Epithelial cell of prostate (primary cell): ENCODE measurements around the gene ISCA2.
"Not testable (repeated sequence)": the region's sequence is repeated elsewhere in the genome, so short reads cannot be mapped to it uniquely, and the experiment has no call there.

ENCODE experiments used
- DNase-seq: peaks from one replicate; pipeline ENCODE4 v3.0.0-alpha.2; 2011; ENCODE audit warnings: low read depth, low spot score
- H3K27ac ChIP-seq: fragments of 450-650 bp; 2 replicates; pipeline ENCODE4 v1.5.1; 2017; ENCODE audit warnings: mild to moderate bottlenecking

ISCA2 gene, protein sequence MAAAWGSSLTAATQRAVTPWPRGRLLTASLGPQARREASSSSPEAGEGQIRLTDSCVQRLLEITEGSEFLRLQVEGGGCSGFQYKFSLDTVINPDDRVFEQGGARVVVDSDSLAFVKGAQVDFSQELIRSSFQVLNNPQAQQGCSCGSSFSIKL

DNA sequence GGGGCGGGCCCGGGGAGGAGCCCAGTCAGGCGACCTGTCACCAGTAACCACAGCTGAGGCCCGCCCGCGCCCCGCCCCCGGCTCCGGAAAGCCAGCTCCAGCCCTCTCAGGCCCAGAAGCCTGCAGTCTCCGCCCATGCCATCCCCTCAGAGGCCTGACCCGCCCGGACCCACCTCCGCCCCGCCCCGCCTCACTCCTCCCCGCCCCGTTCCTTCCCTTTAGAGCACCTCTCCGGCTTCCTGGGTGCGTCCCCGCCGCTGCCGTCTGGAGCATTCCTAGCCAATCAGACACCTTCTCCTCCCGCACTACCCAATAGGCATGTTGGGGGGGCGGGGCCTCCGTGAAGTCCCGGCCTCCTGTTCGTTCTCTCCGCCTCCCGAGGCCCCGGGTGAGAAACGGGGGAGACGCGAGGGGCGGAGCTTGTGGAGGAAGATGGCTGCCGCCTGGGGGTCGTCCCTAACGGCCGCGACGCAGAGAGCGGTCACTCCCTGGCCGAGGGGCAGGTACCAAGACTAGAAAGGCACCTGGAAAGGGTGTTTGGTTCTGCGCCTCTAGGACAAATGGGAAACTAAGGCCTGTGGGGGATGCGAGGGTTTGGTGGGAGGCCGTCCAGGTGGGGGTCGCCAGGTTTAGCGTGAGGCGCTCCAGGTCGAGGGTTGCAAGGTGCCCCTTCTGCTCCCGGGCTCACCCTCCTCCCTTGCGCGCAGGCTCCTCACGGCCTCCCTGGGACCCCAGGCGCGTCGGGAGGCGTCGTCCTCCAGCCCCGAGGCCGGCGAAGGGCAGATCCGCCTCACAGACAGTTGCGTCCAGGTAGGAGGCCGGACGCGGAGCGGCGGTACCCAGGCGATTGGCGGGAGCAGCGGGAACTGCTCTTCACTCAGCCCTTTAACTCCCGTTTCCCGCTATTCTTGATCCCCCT is at the start of gene ISCA2:
Gene ISCA2 (plus strand): TSS at position 423 of the 919 bp plus-strand sequence. CDS start 10 bp downstream, at position 433.
- peak within 1 kb of the TSS; percentile 69 for H3K27ac ChIP-seq
- peak; percentile 95 for DNase-seq

DNA sequence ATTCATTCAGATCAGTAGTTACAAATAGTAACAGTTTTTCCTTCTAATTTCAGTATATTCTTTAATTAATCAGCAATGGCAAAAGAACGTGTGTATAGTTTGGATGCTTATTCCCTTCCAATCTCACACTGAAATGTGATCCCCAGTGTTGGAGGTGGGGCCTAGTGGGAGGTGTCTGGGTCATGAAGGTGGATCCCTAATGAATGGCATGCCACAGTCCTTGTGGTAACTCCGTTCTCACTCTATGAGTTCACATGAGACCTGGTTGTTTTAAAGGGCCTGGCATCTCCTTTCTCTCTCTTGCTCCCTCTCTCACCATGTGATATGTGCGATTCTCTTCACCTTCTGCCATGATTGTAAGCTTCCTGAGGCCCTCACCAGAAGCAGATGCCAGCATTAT is 48.7 kb upstream of the ISCA2 start:
- DNase-seq: no peak
- no peak overlapping the region for H3K27ac ChIP-seq

DNA sequence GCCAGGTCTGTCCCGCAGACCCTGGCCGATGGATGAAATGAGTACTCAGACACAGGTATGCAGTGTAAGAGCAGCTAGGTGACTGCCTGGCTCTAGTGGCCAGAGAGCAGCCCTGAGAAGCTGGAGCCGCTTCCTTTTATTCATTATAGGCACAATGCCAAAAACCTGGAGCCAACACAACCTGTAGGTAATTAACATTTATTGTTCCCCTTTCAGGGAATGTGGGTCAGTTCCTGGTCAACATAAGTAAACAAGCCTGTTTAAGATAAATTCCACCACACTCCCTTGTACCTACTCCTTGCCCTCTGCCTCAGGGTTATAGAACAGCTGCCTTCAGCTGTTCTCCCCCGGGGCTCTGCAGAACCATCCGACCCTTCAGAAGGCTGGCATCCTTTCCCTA is 39.2 kb upstream of the ISCA2 start:
- DNase-seq, H3K27ac ChIP-seq: not testable (repeated sequence)

DNA sequence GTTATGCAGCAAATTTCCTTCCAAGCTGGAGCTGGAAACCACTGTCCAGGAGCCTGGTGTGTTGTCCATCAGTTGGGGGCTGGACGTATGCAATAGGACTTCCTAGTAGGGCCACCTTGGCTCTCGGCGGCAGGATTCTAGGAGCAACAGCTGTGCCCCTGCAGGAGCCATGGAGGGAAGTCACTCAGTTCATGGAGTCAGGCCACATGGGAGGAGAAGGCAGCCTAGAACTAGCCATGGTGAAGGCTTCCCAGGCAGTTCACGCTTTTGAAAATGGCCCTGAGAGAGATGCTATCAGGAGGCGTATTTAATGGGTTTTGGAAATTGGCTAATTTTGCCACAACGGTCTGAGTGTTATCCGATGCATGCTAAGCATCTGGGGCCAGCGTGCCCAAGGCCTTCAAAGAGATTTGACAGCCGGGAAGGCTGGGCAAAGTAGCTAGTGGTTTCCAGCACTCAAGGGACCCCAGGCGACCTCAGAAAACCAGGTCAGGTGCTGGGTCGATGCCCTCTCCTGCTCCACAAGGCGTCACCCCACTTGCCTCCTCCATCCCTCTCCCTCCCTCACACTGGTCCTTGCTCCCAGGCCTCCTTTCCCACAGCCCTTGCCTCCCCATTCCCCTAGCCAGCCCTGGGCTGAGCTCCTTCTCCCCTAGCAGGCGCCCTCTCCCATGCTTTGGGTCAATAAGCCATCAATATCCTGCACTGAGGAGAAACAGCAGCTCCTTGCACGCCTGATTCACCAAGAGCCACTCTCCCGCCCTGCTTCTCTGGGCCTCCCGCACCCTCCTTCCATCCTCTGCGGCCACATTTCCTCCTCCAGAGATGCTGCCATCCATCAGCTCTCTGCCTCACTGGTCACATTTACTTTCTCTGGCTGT is 36.6 kb upstream of the ISCA2 start:
- H3K27ac ChIP-seq: no peak overlapping the region
- DNase-seq: no peak

DNA sequence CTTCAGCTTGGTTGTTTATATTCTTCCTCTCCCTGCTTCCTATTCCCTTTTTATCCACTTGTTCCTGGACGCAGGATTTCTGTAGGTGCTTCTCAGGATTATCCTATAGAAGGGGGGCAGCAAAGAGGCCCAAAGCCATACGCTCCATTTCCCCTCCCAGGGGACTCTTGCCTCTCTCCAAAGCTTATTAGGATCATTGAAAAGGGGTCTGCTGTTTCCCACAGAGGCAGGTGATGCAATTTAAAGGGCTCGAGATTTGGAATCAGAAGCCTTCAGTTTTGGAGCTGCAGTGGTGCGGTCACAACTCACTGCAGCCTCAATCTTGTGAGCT is 36.0 kb upstream of the ISCA2 start:
- no peak for DNase-seq
- H3K27ac ChIP-seq: no peak overlapping the region

DNA sequence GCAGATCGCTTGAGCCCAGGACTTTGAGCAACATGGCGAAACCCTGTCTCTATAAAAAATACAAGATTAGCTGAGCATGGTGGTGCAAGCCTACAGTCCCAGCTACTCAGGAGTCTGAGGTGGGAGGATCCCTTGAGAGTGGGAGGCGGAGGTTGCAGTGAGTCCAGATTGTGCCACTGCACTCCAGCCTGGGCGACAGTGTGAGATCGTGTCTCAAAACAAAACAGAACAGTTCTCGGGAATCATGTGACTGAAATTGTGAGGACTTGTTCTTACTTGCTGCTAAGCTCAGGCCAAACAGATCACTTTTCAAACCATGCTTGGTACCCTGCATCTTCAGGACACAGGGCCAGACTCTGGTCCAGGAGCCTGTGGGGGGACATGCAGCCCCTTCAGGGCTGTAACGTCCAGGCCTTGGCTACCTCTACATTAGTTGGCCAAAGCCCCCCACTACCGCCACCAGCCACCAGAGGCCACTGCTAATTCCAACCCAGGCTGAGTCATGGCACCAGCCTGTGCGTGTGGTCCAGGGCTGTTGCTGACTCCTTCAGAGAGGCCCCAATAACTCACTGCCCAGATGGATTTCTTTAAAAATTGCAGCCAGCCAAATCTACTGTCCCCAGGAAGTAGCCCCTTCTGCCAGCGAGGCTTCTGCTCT is 34.1 kb upstream of the ISCA2 start:
- no peak for DNase-seq

DNA sequence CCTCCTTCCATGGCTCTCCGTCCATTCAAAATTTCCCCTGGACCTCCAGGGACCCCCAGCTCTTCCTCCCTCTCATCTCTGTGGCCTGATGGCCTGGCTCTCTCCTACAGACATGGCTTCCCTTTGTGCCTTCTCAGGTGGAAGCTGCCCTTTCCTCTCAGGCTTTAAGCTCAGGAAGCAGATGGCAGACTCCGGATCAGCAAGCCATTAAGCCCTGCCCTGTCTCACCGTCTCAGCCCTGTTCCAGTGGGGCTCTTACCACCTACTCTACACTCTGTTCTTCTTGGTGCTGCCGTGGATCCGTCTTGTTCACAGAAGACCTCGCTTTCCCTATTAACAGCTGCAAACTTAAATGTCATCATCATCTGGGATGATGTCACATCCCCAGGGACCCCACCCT is 33.6 kb upstream of the ISCA2 start:
- DNase-seq: no peak
- no peak overlapping the region for H3K27ac ChIP-seq

More for the DNA sequence above, 34.1 kb upstream of the ISCA2 start:
- H3K27ac ChIP-seq: no peak overlapping the region

DNA sequence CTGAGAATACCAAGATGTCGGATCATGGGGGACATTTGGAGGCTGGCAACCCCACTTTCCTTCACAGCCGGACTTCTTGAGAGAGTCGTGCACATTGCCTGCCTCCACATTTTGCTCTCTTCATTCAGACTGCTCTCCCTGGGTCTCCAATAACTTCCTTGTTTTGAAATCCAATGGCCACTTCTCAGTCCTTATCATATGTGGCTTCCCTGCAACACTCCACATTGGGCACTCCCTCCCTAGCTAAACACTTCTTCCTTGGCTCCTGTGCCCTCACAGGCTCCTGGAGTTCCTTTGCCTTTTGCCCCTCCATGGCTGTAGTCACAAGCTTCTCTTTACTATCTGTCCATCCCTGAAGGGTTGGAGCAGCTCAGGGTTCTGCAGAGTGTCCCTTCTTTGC is 30.6 kb upstream of the ISCA2 start:
- H3K27ac ChIP-seq: no peak overlapping the region
- no peak for DNase-seq

DNA sequence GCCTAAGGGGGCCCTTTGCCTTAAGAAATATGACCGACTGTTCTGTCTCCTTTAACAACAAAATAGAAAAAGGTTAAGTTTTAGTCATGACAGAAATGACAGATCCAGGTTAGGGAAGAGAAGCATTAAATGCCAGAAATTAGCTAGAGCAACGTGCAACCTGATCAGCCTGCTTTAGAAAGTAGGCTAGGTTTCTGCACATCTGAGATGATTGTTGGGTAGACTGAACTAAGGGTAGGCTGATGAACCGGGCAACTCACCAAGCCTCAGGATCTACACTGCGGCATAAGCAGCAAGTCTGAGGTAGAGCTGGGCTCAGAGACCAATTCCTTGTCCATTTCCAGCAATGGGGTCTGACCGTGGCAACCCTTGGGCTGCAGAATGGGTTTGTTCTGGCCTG is 29.9 kb upstream of the ISCA2 start:
- no peak for DNase-seq
- H3K27ac ChIP-seq: no peak overlapping the region

DNA sequence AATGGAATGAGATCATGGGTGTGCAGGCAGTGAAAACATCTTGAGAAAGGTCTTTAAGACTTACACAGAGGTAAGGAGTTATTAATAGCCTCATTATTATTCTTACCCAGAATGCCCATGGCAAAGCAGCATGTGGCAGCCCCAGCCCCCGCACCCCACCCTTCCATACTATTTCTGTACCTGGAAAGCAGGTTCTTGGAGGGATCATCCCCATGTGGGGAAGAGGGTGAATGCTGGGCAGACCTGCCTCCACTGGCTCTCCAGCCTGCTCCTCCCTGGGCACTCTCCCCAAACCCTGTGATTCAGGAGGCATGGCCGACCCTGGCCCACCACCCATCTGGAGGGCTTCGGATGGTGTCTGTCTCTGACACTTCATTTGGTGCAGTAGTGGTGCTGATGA is 28.8 kb upstream of the ISCA2 start:
- H3K27ac ChIP-seq: no peak overlapping the region
- no peak for DNase-seq

DNA sequence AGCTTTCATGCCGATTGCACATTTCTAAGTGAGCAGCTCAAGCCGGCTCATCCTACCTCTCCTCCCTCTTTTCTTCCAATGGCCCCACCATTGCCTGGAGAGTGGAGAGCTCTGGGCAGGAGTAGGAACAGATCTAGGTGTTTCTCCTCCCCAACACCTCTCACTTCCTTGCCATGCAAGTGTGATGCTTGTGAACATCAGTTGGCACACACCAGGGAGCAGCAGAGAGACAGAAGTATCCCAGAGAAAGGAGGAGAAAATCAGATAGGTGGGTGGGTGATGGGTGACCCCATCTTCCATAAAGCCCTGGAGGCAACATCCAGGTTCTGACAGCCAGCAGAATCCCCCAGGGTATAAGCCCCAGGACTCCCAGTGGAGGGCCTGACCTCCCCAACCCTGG is 28.2 kb upstream of the ISCA2 start:
- no peak for DNase-seq
- no peak overlapping the region for H3K27ac ChIP-seq

DNA sequence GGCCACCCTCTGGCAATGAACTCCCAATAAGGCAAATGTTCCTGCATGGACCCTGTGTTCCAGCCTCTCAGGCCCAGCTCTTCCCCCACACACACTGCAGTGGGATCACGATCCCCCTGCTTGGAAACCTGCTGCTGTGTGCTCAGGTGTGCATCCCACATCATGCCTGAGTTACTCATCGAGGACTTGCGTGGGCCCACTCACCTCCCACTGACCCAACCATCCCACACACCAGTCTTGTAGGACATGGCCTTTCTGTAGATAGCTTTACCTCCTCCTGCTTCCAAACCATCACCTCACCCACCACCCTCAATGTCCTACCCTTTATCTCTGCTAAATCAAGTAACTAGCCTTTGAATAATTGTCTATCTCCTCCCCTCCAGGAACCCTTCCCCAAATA is 25.1 kb upstream of the ISCA2 start:
- no peak overlapping the region for H3K27ac ChIP-seq
- DNase-seq: no peak

DNA sequence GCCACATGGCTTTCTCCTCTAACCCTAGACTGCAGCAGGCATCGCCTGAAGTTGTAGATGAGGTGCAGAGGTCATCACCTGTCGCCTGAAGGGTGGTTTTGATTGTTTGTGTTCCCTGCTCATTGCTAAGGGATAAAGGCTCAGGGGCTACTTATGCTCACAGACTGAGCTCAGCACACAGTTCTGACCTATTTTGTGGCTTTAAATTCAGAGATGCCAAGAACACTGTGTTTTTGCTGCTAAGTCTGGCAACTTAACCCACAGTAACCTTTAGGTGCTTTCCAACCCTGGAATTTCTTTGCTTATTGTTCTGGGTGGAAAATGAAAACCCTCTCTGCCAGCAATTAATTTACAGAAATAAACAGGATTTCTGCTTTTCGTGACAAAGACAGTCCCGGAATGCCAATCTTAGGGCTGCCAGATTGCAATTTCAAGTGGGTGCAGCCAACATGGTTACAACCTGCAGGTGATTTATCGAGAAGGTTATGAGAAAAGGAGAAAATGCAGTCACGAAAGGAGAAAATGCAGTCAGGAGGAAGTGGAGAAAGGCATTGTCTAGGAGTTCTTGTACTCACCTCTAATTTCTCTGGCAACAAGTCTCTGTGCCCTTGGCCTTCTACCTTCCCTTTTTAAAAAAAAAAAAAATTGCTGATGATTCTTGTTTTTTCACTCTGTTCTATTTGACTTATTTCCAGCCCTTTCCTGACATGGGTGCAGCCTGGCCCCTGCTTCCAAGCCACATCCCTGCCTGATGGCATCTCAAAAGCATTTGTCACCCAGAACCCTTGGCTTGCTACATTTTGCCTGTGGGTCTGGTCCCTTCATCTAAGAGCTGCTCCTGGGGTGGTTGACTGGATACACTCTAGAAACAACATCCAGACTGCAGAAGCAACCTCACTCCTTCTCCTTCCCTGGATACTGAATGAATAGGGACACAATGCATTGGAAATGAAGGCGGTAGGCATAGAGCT is 23.7 kb upstream of the ISCA2 start:
- no peak for DNase-seq
- no peak overlapping the region for H3K27ac ChIP-seq

DNA sequence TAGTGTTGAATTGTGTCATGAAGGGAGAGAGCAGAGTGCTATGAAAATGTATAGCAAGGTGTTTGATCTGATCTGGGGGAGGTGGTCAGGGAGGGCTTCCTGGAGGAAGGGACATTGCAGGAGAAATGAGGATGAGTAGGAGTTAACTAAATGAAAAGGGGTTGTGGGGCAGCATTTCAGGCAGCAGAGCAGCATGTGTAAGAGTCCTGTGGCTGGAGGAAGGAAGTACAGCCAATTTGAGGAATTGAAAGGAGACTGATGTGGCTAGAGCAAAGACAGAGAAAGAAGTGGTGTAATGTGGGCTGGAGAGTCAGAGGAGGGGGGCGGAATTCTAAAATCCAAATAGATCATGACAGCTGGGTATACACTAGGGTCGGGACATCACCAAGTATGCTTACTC is 21.0 kb upstream of the ISCA2 start:
- no peak for DNase-seq
- H3K27ac ChIP-seq: no peak overlapping the region

DNA sequence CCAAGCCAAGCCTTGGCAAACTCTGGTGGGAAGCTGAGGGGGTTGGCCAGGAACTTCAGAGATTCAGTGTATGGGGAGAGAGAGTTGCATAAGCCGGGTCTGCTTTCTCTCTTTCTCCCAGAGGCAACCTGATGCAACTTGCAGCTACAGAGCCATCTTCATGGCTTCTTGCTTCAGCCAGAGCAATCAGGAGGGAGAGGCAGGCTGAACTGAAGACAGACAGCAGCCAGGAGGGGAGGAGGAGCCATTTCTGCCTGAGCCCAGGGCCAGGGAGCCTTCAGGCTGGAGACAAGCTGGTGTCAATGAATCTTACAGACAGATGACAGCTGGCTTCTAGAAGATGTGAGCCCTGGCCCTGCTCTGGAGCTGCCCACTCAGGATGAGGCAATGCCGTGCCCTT is 19.2 kb upstream of the ISCA2 start:
- no peak for DNase-seq
- no peak overlapping the region for H3K27ac ChIP-seq

DNA sequence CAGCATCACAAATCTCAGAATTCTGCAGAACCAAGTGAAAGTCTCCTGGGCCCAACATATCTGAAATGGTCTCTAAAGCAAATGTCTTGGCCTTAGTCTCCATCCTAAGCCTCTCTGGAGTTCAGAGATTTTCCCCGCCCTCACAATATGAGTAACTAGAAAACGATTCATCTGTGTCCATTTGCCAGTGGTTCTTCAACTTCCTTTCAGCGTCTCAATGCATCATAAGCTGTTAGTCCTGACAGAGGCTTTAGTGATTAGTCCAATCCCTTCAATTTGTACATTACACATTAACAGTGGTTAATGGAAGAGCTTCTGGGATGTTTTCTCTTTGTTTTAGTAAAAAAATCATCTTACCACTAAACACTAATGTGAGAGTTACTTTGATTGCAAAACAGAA is 17.9 kb upstream of the ISCA2 start:
- no peak overlapping the region for H3K27ac ChIP-seq

DNA sequence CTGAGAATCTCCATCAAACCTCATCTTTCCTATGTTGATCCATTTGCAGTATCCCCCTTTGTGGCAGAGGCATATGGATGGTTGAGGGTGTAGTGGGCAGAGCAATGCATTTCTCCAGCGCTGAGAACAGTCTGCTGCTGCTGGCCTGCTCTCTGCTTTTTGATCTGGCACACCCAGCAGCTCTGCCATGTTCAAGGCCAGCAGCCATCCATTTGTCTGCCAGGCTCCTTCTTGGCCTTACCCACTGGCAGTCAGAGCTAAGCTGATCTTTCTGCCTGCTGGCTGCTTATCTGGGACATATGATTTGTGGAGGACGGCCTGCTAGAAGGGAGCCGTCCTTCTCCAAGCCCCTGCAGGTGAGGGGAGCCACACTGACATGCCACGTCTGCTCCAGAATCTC is 17.5 kb upstream of the ISCA2 start:
- no peak overlapping the region for H3K27ac ChIP-seq
- DNase-seq: no peak

More for the DNA sequence above, 17.9 kb upstream of the ISCA2 start:
- DNase-seq: no peak

DNA sequence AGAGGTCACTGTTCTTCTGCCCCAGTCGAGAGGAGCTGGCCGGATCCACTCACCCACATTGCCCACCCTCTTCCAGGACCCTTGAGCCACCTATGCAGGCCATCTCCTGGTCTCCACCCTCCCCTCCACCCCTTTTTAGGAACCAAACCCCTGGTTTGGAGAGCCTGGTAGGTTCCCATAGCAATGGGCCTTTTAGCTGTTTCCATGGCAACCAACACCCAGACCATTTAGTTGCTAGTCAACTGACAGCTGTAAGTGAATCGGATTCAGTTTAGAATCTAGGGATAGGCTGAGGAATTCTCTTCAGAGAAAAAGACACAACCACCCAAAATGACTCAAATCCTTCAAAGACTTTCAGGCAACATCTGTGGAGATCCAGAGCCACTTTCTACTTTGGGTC is 17.0 kb upstream of the ISCA2 start:
- DNase-seq: no peak

DNA sequence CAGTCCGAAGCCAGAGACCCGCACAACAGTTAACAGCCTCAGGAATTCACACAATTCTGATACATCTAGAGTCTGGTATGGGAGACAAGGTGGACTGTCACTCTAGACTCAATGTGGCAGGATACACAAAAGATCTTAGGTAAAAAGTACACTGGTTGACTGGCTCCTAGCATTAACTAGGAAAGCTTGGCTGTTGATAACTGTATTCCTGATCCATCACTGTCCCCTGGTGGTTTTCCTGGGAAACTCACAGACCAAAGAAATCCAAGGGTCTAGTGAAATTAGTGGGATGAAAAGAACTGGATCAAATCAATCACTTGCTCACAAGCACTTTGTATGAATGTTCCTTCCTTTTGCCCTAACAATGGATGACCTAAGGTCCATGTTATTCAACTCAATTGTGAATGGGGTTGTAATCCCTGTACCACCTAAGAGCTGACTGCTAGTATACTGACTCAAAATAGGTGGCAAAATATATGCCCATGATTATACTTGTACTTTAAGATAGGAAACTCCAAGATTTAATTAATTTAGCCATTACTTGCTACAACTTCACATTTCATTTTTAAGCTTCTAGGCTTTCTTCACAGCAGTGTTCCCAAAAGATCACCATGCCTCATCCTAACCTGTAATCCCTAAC is 14.4 kb upstream of the ISCA2 start:
- DNase-seq: no peak
- H3K27ac ChIP-seq: no peak overlapping the region

More for the DNA sequence above, 17.0 kb upstream of the ISCA2 start:
- H3K27ac ChIP-seq: no peak overlapping the region
